HCT116 (cell line): ENCODE measurements around the gene ELANE. TPM values are rescaled to one million over a fixed set of nuclear protein-coding genes. Genes with fewer than 3 reads are reported as not detected.

ENCODE experiments used
- ATAC-seq: fragments of 200-7000 bp; cut with Tn5 transposase; 2 replicates; pipeline ENCODE4 v1.9.1; 2020; ENCODE audit warnings: mild to moderate bottlenecking, moderate library complexity
- BruUV-seq: library from RNA; stranded (reverse); fragments of 400-500 nt; replicated peaks from 2 replicates; lab custom pipeline; 2021; lab: Mats Ljungman, UMichigan
- CTCF ChIA-PET: fragments of 300-600 bp; sonication (Branson Sonifier 250); formaldehyde crosslinking; loops from one replicate; lab custom pipeline; 2021; ENCODE audit warnings: antibody characterized with exemption; lab: Charles Lee
- POLR2A ChIA-PET: fragments of 300-600, 350-600 bp; sonication (Branson Sonifier 250); formaldehyde crosslinking; loops from one replicate; lab custom pipeline; 2021; ENCODE audit warnings: antibody characterized with exemption; lab: Charles Lee
- RAD21 ChIA-PET, 2 experiments: fragments of 300-600 bp; sonication (Branson Sonifier 250); formaldehyde crosslinking; loops; one replicate each; lab custom pipeline; 2023; ENCODE audit warnings: low total read pairs in 2 of 2; ENCODE audit not compliant: uncharacterized antibody in 2 of 2, unreplicated experiment in 2 of 2, low non-redundant PET in 1 of 2; lab: Charles Lee
- DNase-seq: peaks from one replicate; pipeline ENCODE4 v3.0.0-alpha.2; 2010; ENCODE audit warnings: low read depth, low spot score
- H2AFZ ChIP-seq: fragments of 200-600 bp; shearing (Covaris generic), sonication (generic); 2 replicates; pipeline ENCODE4 v1.6.1; 2017; ENCODE audit warnings: low read depth, mixed run types, mixed read lengths, antibody characterized with exemption, low read length; ENCODE audit not compliant: poor library complexity, severe bottlenecking
- H3K27ac ChIP-seq: 2 replicates; pipeline ENCODE4 v1.5.1; 2012; ENCODE audit warnings: low read depth, low read length
- H3K27me3 ChIP-seq: fragments of 200-600 bp; sonication (generic); 2 replicates; pipeline ENCODE4 v1.6.1; 2016; ENCODE audit warnings: mixed run types, low read length, mixed read lengths; ENCODE audit not compliant: insufficient read depth
- H3K36me3 ChIP-seq, 2 experiments: fragments of 200-500 bp in 1 of 2; fragments of 200-600 bp in 1 of 2; sonication (Bioruptor generic) in 1 of 2; sonication (generic) in 1 of 2; 2 replicates each; pipeline versions ENCODE4 v1.5.1 to v1.6.1; 2014 to 2016; ENCODE audit warnings: low read length in 2 of 2, inconsistent platforms in 1 of 2, mixed read lengths in 1 of 2, mixed run types in 1 of 2; ENCODE audit not compliant: insufficient read depth in 2 of 2, control insufficient read depth in 1 of 2
- H3K4me1 ChIP-seq, 2 experiments: fragments of 200-600 bp in 1 of 2; sonication (generic) in 1 of 2; 2 replicates each; pipeline versions ENCODE4 v1.5.1 to v1.6.1; 2012 to 2017; ENCODE audit warnings: low read length in 2 of 2, inconsistent platforms in 1 of 2, mild to moderate bottlenecking in 1 of 2, mixed read lengths in 1 of 2, mixed run types in 1 of 2, moderate library complexity in 1 of 2; ENCODE audit not compliant: insufficient read depth in 2 of 2, control insufficient read depth in 1 of 2
- H3K4me2 ChIP-seq: fragments of 200-600 bp; sonication (generic); 2 replicates; pipeline ENCODE4 v1.6.1; 2017; ENCODE audit warnings: mixed run types, low read length, mixed read lengths
- H3K4me3 ChIP-seq, 2 experiments: fragments of 200-600 bp in 1 of 2; sonication (generic) in 1 of 2; replicated peaks in 1 of 2; 2 replicates each; pipeline ENCODE4 v1.5.1; 2011 to 2016; ENCODE audit warnings: low read length in 2 of 2, control low read depth in 1 of 2, low read depth in 1 of 2, mild to moderate bottlenecking in 1 of 2, mixed read lengths in 1 of 2, mixed run types in 1 of 2
- H3K79me2 ChIP-seq: fragments of 200-600 bp; sonication (generic); 2 replicates; pipeline ENCODE4 v1.6.1; 2017; ENCODE audit warnings: mild to moderate bottlenecking, mixed run types, low read length, moderate library complexity, mixed read lengths; ENCODE audit not compliant: insufficient read depth
- H3K9ac ChIP-seq: fragments of 200-600 bp; sonication (generic); 2 replicates; pipeline ENCODE4 v1.6.1; 2016; ENCODE audit warnings: low read length, mixed read lengths
- H3K9me2 ChIP-seq: fragments of 200-600 bp; sonication (generic), shearing (Covaris generic); 2 replicates; pipeline ENCODE4 v1.6.1; 2017; ENCODE audit warnings: mixed run types, mild to moderate bottlenecking, moderate library complexity; ENCODE audit not compliant: insufficient read depth
- H3K9me3 ChIP-seq, 2 experiments: fragments of 200-500 bp in 1 of 2; fragments of 200-600 bp in 1 of 2; sonication (Bioruptor generic) in 1 of 2; sonication (generic) in 1 of 2; 2 replicates each; pipeline ENCODE4 v1.6.1; 2014 to 2017; ENCODE audit warnings: low read length in 2 of 2, mixed read lengths in 2 of 2, inconsistent platforms in 1 of 2, low read depth in 1 of 2, mild to moderate bottlenecking in 1 of 2, mixed run types in 1 of 2, moderate library complexity in 1 of 2; ENCODE audit not compliant: control insufficient read depth in 1 of 2, insufficient read depth in 1 of 2
- H4K20me1 ChIP-seq: fragments of 200-600 bp; sonication (generic), shearing (Covaris generic); 2 replicates; pipeline ENCODE4 v1.6.1; 2017; ENCODE audit warnings: mixed run types, mild to moderate bottlenecking, moderate library complexity; ENCODE audit not compliant: insufficient read depth
- ATF3 ChIP-seq: IDR thresholded peaks from 2 replicates; pipeline ENCODE4 v1.6.1; 2012
- CBX3 ChIP-seq: IDR thresholded peaks from 2 replicates; pipeline ENCODE4 v1.6.1; 2012; ENCODE audit warnings: low read depth
- CEBPB ChIP-seq: IDR thresholded peaks from 2 replicates; pipeline ENCODE4 v1.6.1; 2012; ENCODE audit warnings: low read depth
- ELF1 ChIP-seq: IDR thresholded peaks from 2 replicates; pipeline ENCODE4 v1.6.1; 2012; ENCODE audit warnings: low read depth, borderline replicate concordance
- EZH2 ChIP-seq: fragments of 200-600 bp; sonication (generic); IDR thresholded peaks from 2 replicates; pipeline ENCODE4 v1.6.1; 2017; ENCODE audit warnings: antibody characterized with exemption, mixed run types
- FOSL1 ChIP-seq: IDR thresholded peaks from 2 replicates; pipeline ENCODE4 v1.6.1; 2012; ENCODE audit warnings: low read depth
- JUND ChIP-seq: IDR thresholded peaks from 2 replicates; pipeline ENCODE4 v1.6.1; 2012
- MAX ChIP-seq: IDR thresholded peaks from 2 replicates; pipeline ENCODE4 v1.6.1; 2012
- POLR2A ChIP-seq: IDR thresholded peaks from 2 replicates; pipeline ENCODE4 v1.7.0; 2011; ENCODE audit warnings: borderline replicate concordance; ENCODE audit not compliant: insufficient read depth, insufficient read length; ENCODE audit errors: extremely low read depth
- POLR2AphosphoS5 ChIP-seq: IDR thresholded peaks from 2 replicates; pipeline ENCODE4 v1.6.1; 2011; ENCODE audit warnings: mild to moderate bottlenecking, low read depth, low read length, moderate library complexity
- RAD21 ChIP-seq: IDR thresholded peaks from 2 replicates; pipeline ENCODE4 v1.6.1; 2012; ENCODE audit warnings: low read depth, mild to moderate bottlenecking
- REST ChIP-seq: IDR thresholded peaks from 2 replicates; pipeline ENCODE4 v1.6.1; 2012; ENCODE audit warnings: low read depth
- SIN3A ChIP-seq: IDR thresholded peaks from 2 replicates; pipeline ENCODE4 v1.6.1; 2012; ENCODE audit warnings: low read depth
- SP1 ChIP-seq: IDR thresholded peaks from 2 replicates; pipeline ENCODE4 v1.6.1; 2012; ENCODE audit warnings: low read depth
- SRF ChIP-seq: IDR thresholded peaks from 2 replicates; pipeline ENCODE4 v1.6.1; 2012; ENCODE audit warnings: low read depth
- TCF7L2 ChIP-seq: IDR thresholded peaks from 2 replicates; pipeline ENCODE4 v1.7.0; 2011; ENCODE audit warnings: borderline replicate concordance, inconsistent platforms; ENCODE audit not compliant: insufficient read depth, insufficient read length; ENCODE audit errors: extremely low read depth
- YY1 ChIP-seq: IDR thresholded peaks from 2 replicates; pipeline ENCODE4 v1.6.1; 2011; ENCODE audit warnings: low read length, low read depth, moderate library complexity, mild to moderate bottlenecking; ENCODE audit not compliant: insufficient replicate concordance; ENCODE audit errors: extremely low read depth
- ZFX ChIP-seq: fragments of 450-650 bp; IDR thresholded peaks from 2 replicates; pipeline ENCODE4 v1.6.1; 2017
- ZNF274 ChIP-seq: fragments of 200-500 bp; sonication (Bioruptor generic); IDR thresholded peaks from 2 replicates; pipeline ENCODE4 v1.6.1; 2014; ENCODE audit warnings: mild to moderate bottlenecking, low read depth, low read length, inconsistent platforms
- intact Hi-C: fragments of 100-400 bp; cut with micrococcal nuclease; formaldehyde crosslinking; loops from 2 replicates; pipeline ENCODE4 v1.10.0; 2022
- total RNA-seq: library from RNA; stranded (reverse); gene quantifications from one replicate; pipeline ENCODE4 v1.2.1, GENCODE V29; 2021; ENCODE audit not compliant: unreplicated experiment

Gene ELANE
- total RNA-seq, 1 experiment from 2014 or later, result not detected

- ATAC-seq, result no peak
- no TSS peak for BruUV-seq
- ChIA-PET RAD21 (no interaction called here), CTCF (no interaction called here), POLR2A (no interaction called here)
- H3K9me3 ChIP-seq, result no peaks in the 10 kb centered on the region
- no peak for DNase-seq
- intact Hi-C loops, result no loop called here
- H3K9ac ChIP-seq, result no peak overlapping the region
- no peaks in the 10 kb centered on the region for H4K20me1 ChIP-seq
- TF ChIP-seq RAD21 (no peak), ATF3 (no peak), POLR2A (no peak), SIN3A (no peak), ELF1 (no peak), FOSL1 (no peak), SRF (no peak), ZNF274 (no peak), JUND (no peak), SP1 (no peak)
- H3K79me2 ChIP-seq, result no peaks in the 10 kb centered on the region
- H3K4me3 ChIP-seq, result no peak overlapping the region
- H2AFZ ChIP-seq, result no peak overlapping the region
- no peaks in the 10 kb centered on the region for H3K9me2 ChIP-seq
- H3K27ac ChIP-seq, result no peak overlapping the region; the same call in 1 of the 2 replicates
- no peak overlapping the region for H3K4me2 ChIP-seq
- H3K27me3 ChIP-seq, result no peaks in the 10 kb centered on the region
- H3K4me1 ChIP-seq, result peaks cover 11 to 27% of the 10 kb centered on the region in 2 experiments
- peaks cover 5 to 12% of the 10 kb centered on the region in 2 experiments; a peak in 2 of 4 replicates for H3K36me3 ChIP-seq
Observed at GRCh38 chr19:866769-867300, 14.7 kb downstream of the ELANE start.

- H3K9ac ChIP-seq, result no peak overlapping the region
- H3K36me3 ChIP-seq, result peaks cover 5 to 15% of the 10 kb centered on the region in 2 experiments; a peak in 2 of 4 replicates
- H3K4me3 ChIP-seq, result no peak overlapping the region
- intact Hi-C loops, result no loop called here
- ChIA-PET RAD21 (no interaction called here), CTCF (no interaction called here), POLR2A (no interaction called here)
- ATAC-seq (peak; percentile 18), DNase-seq (no peak)
- H3K27ac ChIP-seq, result peak overlapping the region; percentile 79; the same call in 1 of the 2 replicates
- no peaks in the 10 kb centered on the region for H3K79me2 ChIP-seq
- H3K4me2 ChIP-seq, result no peak overlapping the region
- no peaks in the 10 kb centered on the region for H3K9me2 ChIP-seq
- BruUV-seq, result no TSS peak
- H4K20me1 ChIP-seq, result no peaks in the 10 kb centered on the region
- peaks cover 16 to 28% of the 10 kb centered on the region in 2 experiments for H3K4me1 ChIP-seq
- no peaks in the 10 kb centered on the region for H3K27me3 ChIP-seq
- H2AFZ ChIP-seq, result no peak overlapping the region
- no peaks in the 10 kb centered on the region for H3K9me3 ChIP-seq
- TF ChIP-seq SP1 (0 out of 2 replicates have a peak, but pooled peaks have one; percentile 3), CEBPB (no peak), POLR2AphosphoS5 (peak; percentile 74), MAX (no peak), REST (no peak), ZNF274 (no peak), TCF7L2 (no peak), CBX3 (no peak), ZFX (no peak), POLR2A (no peak), RAD21 (no peak), FOSL1 (no peak), YY1 (no peak), EZH2 (no peak), JUND (peak; percentile 29)
Observed at GRCh38 chr19:867301-867793, 15.2 kb downstream of the ELANE start.
